Activated CD8-positive, alpha-beta memory T cell treated with anti-CD3 and anti-CD28 coated beads, Interleukin-2, amount 50 U/mL, for 24 hours (primary cell): ENCODE measurements around the gene EIF4G1.

Experiments used
- DNase-seq: peaks from one replicate; pipeline ENCODE4 v3.0.0-alpha.2; 2020; ENCODE audit errors: extremely low read depth

The EIF4G1 gene

DNA sequence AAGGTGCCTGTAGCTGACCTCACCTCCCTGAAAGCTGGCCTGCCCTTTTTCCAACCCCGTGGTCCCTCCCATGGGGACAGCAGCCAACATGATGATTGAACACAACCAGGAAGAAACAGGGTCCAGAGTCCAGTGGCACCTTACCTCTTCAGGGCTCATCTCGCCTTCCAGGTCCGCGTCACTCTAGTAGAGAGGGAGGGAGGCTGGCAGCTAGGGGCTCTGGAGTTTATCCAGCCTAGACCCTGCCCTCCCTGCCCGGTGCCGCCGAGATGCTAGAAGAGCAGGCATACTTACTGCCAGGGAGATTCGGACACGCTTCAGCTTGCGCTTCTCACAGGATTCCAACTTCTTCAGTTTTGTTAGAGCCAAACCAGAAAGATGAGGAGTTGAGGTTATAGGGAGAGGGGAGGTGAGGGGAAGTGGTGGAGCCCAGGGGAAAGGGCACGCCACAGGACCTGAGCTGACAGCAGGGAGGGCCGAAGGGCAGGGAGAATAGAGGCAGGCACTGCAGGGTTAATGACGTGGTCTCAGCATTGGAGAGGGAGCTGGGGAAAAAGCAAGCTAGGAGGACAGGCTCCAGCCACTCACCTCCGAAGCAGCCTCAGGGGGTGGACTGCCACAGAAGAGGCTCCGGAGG is 37.9 kb downstream of the EIF4G1 start:
- no peak for DNase-seq

GRCh38 chr3:184352897-184353545 is 38.6 kb downstream of the EIF4G1 start:
- no peak for DNase-seq

DNA sequence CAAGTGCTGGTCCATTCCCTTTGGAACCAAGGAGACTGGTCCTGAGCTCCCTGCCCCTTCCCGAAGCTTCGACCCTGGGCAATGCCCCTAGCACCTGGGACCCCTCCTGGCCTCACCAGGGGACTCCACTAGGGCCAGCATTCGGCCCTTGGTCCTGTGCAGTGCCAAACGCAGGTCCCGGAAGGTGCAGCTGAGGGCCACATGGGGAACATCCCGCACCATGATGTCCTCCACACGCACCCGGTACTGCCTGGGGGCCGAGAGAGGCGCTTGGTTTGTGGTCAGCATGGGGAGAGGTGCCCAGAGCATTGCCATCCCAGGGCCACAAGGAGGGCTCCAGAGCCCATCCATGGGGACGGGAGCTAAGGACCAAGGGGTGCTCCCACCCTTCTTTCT is 39.1 kb downstream of the EIF4G1 start:
- no peak for DNase-seq

- no peak for DNase-seq
Measured at GRCh38 chr3:184354121-184354728, 39.8 kb downstream of the EIF4G1 start.

DNA sequence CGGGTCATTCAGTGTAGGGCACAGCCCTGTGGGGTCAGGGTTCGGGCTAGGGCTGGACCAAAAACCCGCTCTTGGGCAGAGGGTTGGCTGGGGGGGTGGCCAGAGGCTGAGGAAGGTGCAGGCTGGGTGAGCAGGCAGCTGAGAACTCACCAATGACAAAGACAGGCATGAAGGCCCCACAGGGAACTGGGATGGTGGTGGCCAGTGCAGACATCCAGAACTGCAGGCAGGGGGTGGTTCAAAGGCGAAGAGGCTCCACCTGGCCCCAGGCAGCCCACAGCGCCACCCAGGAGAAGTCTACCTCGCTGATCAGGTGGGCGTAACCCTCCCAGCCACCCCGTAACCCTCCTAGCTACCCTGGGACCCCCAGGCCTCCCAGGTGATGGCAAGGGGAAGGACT is 40.3 kb downstream of the EIF4G1 start:
- DNase-seq: no peak

GRCh38 chr3:184355261-184356040 is 41.0 kb downstream of the EIF4G1 start:
- DNase-seq: no peak

GRCh38 chr3:184357248-184358123 is 43.1 kb downstream of the EIF4G1 start:
- DNase-seq: no peak

- no peak for DNase-seq
Measured at GRCh38 chr3:184358124-184358767, 43.8 kb downstream of the EIF4G1 start.

GRCh38 chr3:184358921-184359350 is 44.5 kb downstream of the EIF4G1 start:
- DNase-seq: no peak

DNA sequence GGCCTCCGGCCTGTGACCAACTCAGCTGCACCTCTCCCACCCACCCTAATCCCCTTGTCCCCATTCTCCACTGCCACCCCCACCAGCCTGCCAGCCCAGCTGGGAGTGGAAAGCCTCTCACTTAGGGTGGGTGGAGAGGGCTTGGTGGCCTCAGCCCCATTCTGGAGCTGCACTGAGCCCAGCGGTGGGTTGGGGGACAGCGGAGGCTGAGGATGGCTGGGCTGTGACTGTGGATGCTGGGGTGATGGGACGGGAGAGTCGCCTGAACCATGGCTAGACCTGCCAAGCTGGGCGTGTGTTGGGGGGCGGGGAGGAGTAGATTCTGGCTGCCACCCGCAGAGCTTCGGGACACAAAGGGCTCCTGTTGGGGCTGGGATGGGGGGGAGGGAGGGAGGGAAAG is 45.2 kb downstream of the EIF4G1 start:
- no peak for DNase-seq

GRCh38 chr3:184360070-184360928 is 45.9 kb downstream of the EIF4G1 start:
- DNase-seq: no peak

GRCh38 chr3:184360929-184361531 is 46.6 kb downstream of the EIF4G1 start:
- no peak for DNase-seq

DNA sequence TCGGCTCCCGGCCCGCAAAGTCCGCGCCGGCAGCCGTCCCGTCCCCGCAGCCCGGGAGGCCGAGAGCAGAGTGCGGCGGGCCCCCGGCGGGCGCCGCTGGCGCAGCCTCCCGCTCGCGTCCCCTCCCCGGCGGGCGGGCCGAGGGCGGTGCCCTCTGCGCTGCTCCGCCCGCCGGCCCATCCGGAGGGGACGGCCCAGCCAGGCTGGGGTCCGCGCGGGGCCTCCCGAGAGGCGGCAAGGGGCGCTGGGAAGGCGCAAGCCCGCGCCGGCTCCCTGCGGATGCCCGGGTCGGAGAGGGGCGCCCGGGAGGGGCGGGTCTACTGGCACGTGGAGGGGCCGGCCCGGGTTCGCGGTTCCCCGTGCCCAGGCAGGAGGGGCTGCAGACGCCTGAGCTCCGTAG is 47.1 kb downstream of the EIF4G1 start, which contains the start of the genes CLCN2 and POLR2H:
TSS of gene CLCN2 (minus strand) at position 74 of the 400 bp plus-strand sequence. CDS start 126 bp downstream, outside the sequence.
TSS of gene POLR2H (plus strand) at position 179 of the 400 bp plus-strand sequence. CDS start 1,783 bp downstream, outside the sequence.
- DNase-seq: no peak

DNA sequence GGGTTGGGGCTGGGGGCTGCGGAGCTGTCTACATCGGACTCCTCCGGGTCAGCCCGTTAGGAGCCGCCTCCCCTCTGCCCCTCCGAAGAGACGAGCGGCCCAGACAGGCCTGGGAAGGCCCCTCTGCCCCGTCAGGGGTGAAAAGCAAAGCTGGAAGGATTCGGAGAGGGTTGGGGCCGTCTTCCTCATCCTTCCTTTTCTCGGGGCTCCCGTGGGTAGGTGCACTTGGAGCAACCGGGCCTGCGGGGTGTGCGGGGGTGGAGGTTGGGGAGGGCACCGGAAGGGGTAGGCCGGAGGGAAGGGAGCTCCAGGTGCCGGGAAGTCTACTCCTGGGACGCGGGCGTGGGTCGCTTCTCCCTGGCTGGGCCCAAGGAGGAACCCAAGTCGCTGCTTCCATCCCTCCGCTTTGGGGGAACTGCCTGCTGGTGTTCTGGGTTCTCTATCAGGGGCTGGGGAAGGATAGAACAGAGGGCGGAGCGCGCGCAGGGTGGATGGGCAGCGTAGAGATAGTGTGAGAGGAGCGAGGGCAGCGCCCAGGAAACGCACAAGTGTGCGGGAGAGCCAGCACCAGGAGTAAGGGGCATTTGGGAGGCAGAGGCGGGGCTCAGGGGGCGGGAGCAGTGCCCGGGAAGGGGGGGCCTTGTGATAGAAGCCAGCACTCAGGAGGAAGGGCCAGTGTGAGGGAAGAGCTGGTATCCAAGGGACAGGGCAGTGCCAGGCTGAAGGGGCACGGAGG is 47.7 kb downstream of the EIF4G1 start:
- no peak for DNase-seq

DNA sequence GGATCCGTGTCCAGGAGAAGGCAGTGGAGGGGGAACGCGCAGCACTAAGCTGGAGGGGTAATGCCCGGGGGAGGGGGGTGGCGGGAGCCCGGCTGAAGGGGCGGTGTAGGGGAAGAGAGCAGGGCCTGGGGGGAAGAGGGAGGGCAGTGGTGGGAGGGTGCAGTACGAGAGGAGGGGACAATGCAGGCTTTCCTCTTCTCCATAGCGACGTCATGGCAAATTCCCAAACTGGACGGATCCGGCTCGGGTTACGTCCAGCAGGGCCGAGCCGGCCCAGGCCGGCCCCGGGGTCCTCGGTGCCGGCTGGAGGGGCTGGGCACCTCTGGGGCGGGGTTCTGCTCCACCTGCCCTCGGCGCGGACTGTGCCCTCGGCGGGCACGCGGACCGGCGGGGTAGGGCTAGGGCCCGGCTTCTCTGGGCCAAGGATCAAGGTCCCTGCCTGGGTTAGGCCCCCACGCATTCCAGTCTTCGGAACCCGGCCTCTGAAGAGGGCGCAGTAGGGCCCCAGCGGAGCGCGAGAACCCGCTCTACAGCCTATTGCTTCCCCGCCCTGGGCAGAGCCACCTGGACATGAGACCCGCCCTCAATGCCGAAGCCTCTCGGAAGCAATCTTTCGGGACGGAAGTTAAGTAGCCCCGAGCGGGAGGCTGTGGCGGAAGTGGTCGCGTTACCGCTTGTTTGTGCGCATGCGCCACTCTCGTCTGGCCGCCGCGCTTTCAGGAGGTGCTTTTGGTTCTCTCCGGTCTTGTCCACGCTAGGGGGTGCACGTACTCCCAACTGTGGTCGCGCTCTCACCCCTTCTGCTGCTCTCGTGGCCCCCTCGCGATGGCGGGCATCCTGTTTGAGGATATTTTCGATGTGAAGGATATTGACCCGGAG is 48.5 kb downstream of the EIF4G1 start:
- peak; percentile 90 for DNase-seq

DNA sequence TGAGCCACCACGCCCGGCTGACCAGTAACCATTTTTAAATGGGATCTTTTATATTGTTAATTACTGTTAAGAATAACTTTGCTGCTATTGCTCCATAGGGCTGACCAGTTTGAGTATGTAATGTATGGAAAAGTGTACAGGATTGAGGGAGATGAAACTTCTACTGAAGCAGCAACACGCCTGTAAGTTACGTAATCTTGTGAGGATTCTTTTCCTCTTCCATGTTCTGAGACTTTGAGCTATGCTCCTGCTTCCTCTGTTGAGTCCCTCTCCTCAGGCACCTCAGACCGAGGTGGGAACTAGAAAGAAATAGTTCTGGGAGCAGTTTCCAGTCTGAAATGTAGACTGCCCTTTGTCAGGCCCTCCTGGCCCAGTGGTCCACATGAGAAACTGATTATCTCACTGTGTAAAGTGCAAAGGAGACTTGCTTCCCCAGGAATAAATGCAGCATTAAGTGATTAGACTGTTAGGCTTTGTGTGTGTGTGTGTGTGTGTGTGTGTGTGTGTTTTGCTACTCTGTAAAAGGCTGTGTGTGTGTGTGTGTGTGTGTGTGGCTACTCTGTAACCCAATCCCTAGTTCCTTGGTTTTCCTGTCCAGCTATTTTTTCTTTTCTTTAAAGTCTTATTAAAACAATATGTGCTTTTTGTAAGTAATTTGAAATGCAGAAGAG is 52.3 kb downstream of the EIF4G1 start:
- no peak for DNase-seq

DNA sequence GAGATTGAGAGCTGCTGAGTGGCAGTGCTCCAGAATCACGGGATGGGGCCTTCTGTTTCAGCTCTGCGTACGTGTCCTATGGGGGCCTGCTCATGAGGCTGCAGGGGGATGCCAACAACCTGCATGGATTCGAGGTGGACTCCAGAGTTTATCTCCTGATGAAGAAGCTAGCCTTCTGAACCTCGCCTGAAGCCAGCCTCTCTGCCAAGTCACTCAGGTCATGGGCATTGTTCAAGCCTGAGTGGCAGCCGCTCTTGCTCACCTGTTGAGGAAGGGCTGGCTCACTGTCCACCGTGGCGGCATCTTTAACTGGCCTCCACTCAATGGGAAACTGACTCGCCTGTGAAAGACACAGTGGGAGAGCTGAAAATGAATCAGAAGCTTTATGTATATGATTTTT is 53.7 kb downstream of the EIF4G1 start:
- no peak for DNase-seq
